ENCODE data around the gene TNFSF13. TPM values are rescaled to one million over a fixed set of nuclear protein-coding genes. Genes with fewer than 3 reads are reported as not detected.

The TNFSF13 gene
- total RNA-seq, 1 donor from 2014 or later = 2.4 TPM

GRCh38 chr17:7573324-7574080 is 15.0 kb downstream of the TNFSF13 start:
- Mint-ChIP-seq H3K27me3 (peaks cover 2% of the 10 kb centered on the region), H3K36me3 (ENCODE audit: low read depth) (peaks cover 85% of the 10 kb centered on the region), H3K9me3 (no peaks in the 10 kb centered on the region), H3K27ac (peak overlapping the region; percentile 100), H3K4me3 (peak overlapping the region; percentile 95), H3K4me1 (peaks cover 62% of the 10 kb centered on the region)
- intact Hi-C loops (cut with micrococcal nuclease) = loop anchor here (10.0 kb wide), 1 partner anchor 261 kb away; the partner anchor contains the start of gene KDM6B
- DNase-seq = peak; percentile 96

GRCh38 chr17:7574176-7574953 is 15.8 kb downstream of the TNFSF13 start:
- Mint-ChIP-seq H3K4me1 (peaks cover 65% of the 10 kb centered on the region), H3K9me3 (no peaks in the 10 kb centered on the region), H3K36me3 (ENCODE audit: low read depth) (peaks cover 88% of the 10 kb centered on the region)

GRCh38 chr17:7575481-7575883 is 16.9 kb downstream of the TNFSF13 start:
- no peaks in the 10 kb centered on the region for H3K9me3 Mint-ChIP-seq
- peak overlapping the region; percentile 34 for H3K27ac Mint-ChIP-seq
- intact Hi-C loops (cut with micrococcal nuclease) = loop anchor here (10.0 kb wide), 1 partner anchor 259 kb away; the partner anchor contains the start of gene KDM6B
- peaks cover 91% of the 10 kb centered on the region for H3K36me3 Mint-ChIP-seq (ENCODE audit: low read depth)
- peak overlapping the region; percentile 95 for H3K4me3 Mint-ChIP-seq
- H3K4me1 Mint-ChIP-seq = peaks cover 72% of the 10 kb centered on the region
- DNase-seq = peak; percentile 60
- peaks cover 2% of the 10 kb centered on the region for H3K27me3 Mint-ChIP-seq

More at GRCh38 chr17:7574176-7574953, 15.8 kb downstream of the TNFSF13 start:
- Mint-ChIP-seq H3K27ac (peak overlapping the region; percentile 100), H3K4me3 (peak overlapping the region; percentile 95), H3K27me3 (peaks cover 2% of the 10 kb centered on the region)
- no peak for DNase-seq
- intact Hi-C loops (cut with micrococcal nuclease) = loop anchor here (10.0 kb wide), 1 partner anchor 260 kb away; the partner anchor contains the start of gene KDM6B

GRCh38 chr17:7575959-7576358 is 17.4 kb downstream of the TNFSF13 start:
- intact Hi-C loops (cut with micrococcal nuclease) = loop anchor here (10.0 kb wide), 1 partner anchor 259 kb away; the partner anchor contains the start of gene KDM6B
- DNase-seq = no peak
- H3K27me3 Mint-ChIP-seq = peaks cover 2% of the 10 kb centered on the region
- H3K36me3 Mint-ChIP-seq (ENCODE audit: low read depth) = peaks cover 91% of the 10 kb centered on the region
- peak overlapping the region; percentile 95 for H3K4me3 Mint-ChIP-seq
- no peaks in the 10 kb centered on the region for H3K9me3 Mint-ChIP-seq
- H3K4me1 Mint-ChIP-seq = peaks cover 73% of the 10 kb centered on the region
- peak overlapping the region; percentile 34 for H3K27ac Mint-ChIP-seq

- H3K4me1 Mint-ChIP-seq = peaks cover 73% of the 10 kb centered on the region
- peaks cover 91% of the 10 kb centered on the region for H3K36me3 Mint-ChIP-seq (ENCODE audit: low read depth)
- DNase-seq = peak; percentile 61
- intact Hi-C loops (cut with micrococcal nuclease) = loop anchor here (10.0 kb wide), 1 partner anchor 258 kb away; the partner anchor contains the start of gene KDM6B
- H3K27ac Mint-ChIP-seq = peak overlapping the region; percentile 49
- peak overlapping the region; percentile 95 for H3K4me3 Mint-ChIP-seq
- H3K9me3 Mint-ChIP-seq = no peaks in the 10 kb centered on the region
- peaks cover 2% of the 10 kb centered on the region for H3K27me3 Mint-ChIP-seq
Measured at GRCh38 chr17:7576432-7576937, 17.9 kb downstream of the TNFSF13 start.

GRCh38 chr17:7577327-7578199 is 19.0 kb downstream of the TNFSF13 start:
- no peaks in the 10 kb centered on the region for H3K9me3 Mint-ChIP-seq
- H3K27me3 Mint-ChIP-seq = peaks cover 2% of the 10 kb centered on the region
- DNase-seq = peak; percentile 61
- intact Hi-C loops (cut with micrococcal nuclease) = loop anchor here (2.0 to 10.0 kb wide), 2 partner anchors 257 to 269 kb away; partner anchors contain the start of gene KDM6B
- peaks cover 74% of the 10 kb centered on the region for H3K4me1 Mint-ChIP-seq
- H3K36me3 Mint-ChIP-seq (ENCODE audit: low read depth) = peaks cover 87% of the 10 kb centered on the region
- H3K4me3 Mint-ChIP-seq = peak overlapping the region; percentile 69
- peak overlapping the region; percentile 79 for H3K27ac Mint-ChIP-seq

GRCh38 chr17:7579001-7579833 is 20.7 kb downstream of the TNFSF13 start, which contains the start of gene CD68:
Gene CD68, plus strand, starts transcription at chr17:7579638. Its CDS starts 40 bp downstream, at chr17:7579678.
- no peaks in the 10 kb centered on the region for H3K9me3 Mint-ChIP-seq
- peak; percentile 83 for DNase-seq
- peaks cover 74% of the 10 kb centered on the region for H3K4me1 Mint-ChIP-seq
- H3K27me3 Mint-ChIP-seq = no peaks in the 10 kb centered on the region
- H3K36me3 Mint-ChIP-seq (ENCODE audit: low read depth) = peaks cover 79% of the 10 kb centered on the region
- intact Hi-C loops (cut with micrococcal nuclease) = loop anchor here (2.0 to 10.0 kb wide), 2 partner anchors 256 to 270 kb away; partner anchors contain the start of gene KDM6B
- H3K4me3 Mint-ChIP-seq = peak within 1 kb of the TSS; percentile 69
- H3K27ac Mint-ChIP-seq = peak within 1 kb of the TSS; percentile 87

- peak overlapping the region; percentile 87 for H3K27ac Mint-ChIP-seq
- no peaks in the 10 kb centered on the region for H3K27me3 Mint-ChIP-seq
- no peaks in the 10 kb centered on the region for H3K9me3 Mint-ChIP-seq
- peak; percentile 75 for DNase-seq
- H3K4me1 Mint-ChIP-seq = peaks cover 70% of the 10 kb centered on the region
- intact Hi-C loops (cut with micrococcal nuclease) = loop anchor here (2.0 to 10.0 kb wide), 2 partner anchors 255 to 271 kb away; partner anchors contain the start of gene KDM6B
- H3K36me3 Mint-ChIP-seq (ENCODE audit: low read depth) = peaks cover 75% of the 10 kb centered on the region
- H3K4me3 Mint-ChIP-seq = peak overlapping the region; percentile 59
Measured at GRCh38 chr17:7579834-7580603, 21.5 kb downstream of the TNFSF13 start.

GRCh38 chr17:7580604-7581575 is 22.3 kb downstream of the TNFSF13 start:
- H3K36me3 Mint-ChIP-seq (ENCODE audit: low read depth) = peaks cover 70% of the 10 kb centered on the region

GRCh38 chr17:7582396-7583252 is 24.1 kb downstream of the TNFSF13 start:
- peak; percentile 63 for DNase-seq
- intact Hi-C loops (cut with micrococcal nuclease) = loop anchor here (1.0 kb wide), 2 partner anchors 10 to 33 kb away; no protein-coding TSS in a partner anchor
- no peaks in the 10 kb centered on the region for H3K27me3 Mint-ChIP-seq
- H3K4me3 Mint-ChIP-seq = peak overlapping the region; percentile 89
- peak overlapping the region; percentile 99 for H3K27ac Mint-ChIP-seq
- H3K36me3 Mint-ChIP-seq (ENCODE audit: low read depth) = peaks cover 60% of the 10 kb centered on the region
- no peaks in the 10 kb centered on the region for H3K9me3 Mint-ChIP-seq
- H3K4me1 Mint-ChIP-seq = peaks cover 51% of the 10 kb centered on the region

More at GRCh38 chr17:7580604-7581575, 22.3 kb downstream of the TNFSF13 start:
- peak overlapping the region; percentile 79 for H3K27ac Mint-ChIP-seq
- DNase-seq = peak; percentile 62
- no peaks in the 10 kb centered on the region for H3K27me3 Mint-ChIP-seq
- H3K4me1 Mint-ChIP-seq = peaks cover 68% of the 10 kb centered on the region
- H3K9me3 Mint-ChIP-seq = no peaks in the 10 kb centered on the region
- H3K4me3 Mint-ChIP-seq = peak overlapping the region; percentile 27
- intact Hi-C loops (cut with micrococcal nuclease) = no loop called here
